Activated CD4-positive, alpha-beta T cell treated with anti-CD3 and anti-CD28 coated beads, Interleukin-2, amount 50 U/mL, for 1 hour (primary cell): ENCODE results near the gene CLSTN1.

Experiments
- DNase-seq: peaks from one replicate; pipeline ENCODE4 v3.0.0-alpha.2; 2020

The CLSTN1 gene

DNA sequence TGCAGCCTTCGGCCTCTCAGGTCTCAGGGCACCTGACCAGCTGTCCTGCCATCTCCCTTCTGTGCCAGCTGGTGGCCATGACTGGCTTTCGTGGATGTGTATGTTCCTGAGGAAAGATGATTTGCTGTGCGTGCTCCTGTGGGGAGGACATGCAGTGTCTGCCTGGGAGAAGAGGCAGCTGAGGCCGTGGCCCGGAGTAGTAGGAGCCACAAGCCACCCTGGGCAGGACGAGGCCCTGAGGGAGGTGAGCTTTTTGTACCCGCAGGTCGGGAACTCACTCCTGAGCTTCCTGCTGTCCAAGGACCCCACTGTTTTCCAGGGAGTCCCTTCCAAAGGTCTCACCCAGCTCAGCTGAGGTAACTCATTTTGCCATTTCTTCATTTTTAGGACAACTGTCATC is 113.7 kb downstream of the CLSTN1 start:
- no peak for DNase-seq

DNA sequence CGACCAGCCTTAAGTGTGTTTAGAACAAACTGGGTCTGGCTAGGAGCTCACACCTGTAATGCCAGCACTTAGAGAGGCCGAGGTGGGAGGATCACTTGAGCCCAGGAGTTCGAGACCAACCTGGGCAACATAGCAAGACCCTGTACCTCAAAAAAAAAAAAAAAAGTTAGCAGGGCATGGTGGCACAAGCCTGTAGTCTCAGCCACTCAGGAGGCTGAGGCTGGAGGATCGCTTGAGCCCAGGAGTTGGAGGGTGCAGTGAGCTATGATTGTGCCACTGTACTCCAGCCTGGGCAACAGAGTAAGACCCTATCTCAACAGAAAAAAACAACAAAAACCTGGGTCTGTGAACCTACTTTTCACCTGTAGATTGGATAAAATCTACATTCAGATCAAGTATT is 117.6 kb downstream of the CLSTN1 start:
- DNase-seq = no peak

GRCh38 chr1:9705337-9706093 is 118.2 kb downstream of the CLSTN1 start:
- DNase-seq = no peak

DNA sequence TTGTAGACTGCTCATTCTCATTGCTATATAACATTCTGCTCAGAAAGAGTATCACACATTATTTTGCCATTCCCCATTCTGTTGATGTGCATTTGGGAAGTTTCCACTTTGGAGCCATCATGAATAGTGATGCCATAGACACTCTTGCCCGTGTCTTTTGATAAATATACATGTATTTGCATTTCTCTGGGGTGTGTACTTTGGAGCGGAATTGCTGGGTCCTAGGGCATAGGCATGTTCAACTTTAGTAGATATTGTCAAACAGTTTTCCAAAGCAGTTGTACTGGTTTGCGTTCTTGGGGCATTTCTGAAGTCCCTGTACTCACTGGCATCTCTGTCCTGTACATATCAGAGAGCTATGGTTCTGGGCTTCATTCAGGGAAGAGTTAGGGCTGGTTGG is 120.1 kb downstream of the CLSTN1 start:
- DNase-seq = no peak

GRCh38 chr1:9703165-9703509 is 120.6 kb downstream of the CLSTN1 start:
- DNase-seq = no peak

GRCh38 chr1:9701665-9702064 is 122.1 kb downstream of the CLSTN1 start:
- DNase-seq = no peak

DNA sequence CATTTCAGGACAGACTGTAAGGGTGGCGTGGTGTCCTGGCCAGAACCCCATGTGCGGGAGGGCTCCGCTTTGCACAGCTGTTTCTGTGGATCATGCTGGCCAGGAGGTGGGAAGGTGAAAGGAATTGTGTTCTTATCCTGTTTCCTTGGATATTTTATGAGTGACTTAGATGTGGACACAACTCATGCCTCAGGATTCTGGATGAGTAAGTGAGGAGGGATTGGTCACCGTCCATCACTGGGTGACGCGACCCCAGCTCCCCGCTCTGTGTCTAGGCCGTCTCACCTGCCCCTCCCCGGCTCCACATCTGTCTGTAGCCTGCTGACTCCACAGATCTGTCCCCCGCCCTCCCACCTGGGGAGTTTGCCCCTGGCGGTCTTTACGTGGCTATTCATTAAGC is 123.4 kb downstream of the CLSTN1 start:
- no peak for DNase-seq

- no peak for DNase-seq
Measured at GRCh38 chr1:9699361-9699760, 124.4 kb downstream of the CLSTN1 start.

GRCh38 chr1:9696793-9697192 is 127.0 kb downstream of the CLSTN1 start:
- no peak for DNase-seq

DNA sequence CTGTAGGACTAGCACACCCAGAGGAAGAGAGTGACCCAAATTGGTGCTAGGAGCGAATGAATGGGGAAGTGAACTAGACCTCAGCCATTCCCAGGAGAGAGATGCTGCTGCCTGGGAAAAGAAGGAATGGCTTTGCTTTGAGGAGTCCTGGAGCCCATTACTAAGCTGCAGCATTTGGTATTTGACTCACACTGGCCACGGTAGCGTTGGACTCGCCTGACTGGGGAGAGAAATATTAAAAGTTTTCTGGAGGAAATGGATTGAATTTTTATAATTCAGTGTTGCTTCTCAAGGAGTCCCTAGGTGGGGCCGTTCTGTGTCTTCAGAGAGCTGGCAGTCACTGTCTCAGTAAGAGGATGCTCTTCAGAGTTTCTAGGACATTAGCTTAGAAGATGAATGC is 132.1 kb downstream of the CLSTN1 start:
- DNase-seq = no peak

DNA sequence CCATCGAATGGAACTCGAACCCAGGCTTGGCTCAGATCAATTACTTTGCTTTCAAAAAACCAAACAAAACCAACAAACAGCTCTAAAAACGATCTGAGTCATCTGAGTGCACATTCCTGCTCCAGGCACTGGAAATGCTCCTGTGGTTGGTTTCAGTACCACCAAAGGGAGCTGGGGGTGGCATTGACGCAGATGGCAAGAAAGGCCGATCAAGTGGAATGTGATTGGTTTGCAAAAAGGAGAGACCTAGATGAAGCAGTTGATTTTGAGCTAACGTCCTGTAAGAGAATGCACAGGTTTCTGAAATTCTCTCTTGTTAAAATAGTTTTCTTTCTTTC is 132.7 kb downstream of the CLSTN1 start:
- DNase-seq = no peak

GRCh38 chr1:9690440-9691107 is 133.2 kb downstream of the CLSTN1 start:
- DNase-seq = no peak

DNA sequence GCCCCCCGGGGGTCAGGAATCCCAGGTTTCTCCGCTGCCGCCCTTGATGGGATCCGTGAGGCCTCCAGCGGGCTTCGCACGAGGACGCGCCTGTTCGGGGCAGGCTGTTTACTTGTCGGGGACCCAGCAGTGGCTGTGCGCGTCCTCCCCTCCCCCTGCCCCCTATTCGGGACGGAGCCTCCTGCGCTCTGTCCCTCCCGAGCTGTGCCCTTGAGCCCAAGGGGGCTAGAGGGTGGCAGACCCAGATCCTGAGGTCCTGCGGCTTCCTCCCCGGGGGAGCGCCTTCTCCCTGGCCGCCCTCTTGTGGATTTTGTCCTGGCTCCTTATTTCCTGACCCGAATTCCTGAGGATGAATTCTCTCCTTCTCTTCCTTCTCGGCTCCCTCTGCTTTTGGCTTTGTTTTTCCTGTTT is 133.8 kb downstream of the CLSTN1 start:
- DNase-seq = no peak

DNA sequence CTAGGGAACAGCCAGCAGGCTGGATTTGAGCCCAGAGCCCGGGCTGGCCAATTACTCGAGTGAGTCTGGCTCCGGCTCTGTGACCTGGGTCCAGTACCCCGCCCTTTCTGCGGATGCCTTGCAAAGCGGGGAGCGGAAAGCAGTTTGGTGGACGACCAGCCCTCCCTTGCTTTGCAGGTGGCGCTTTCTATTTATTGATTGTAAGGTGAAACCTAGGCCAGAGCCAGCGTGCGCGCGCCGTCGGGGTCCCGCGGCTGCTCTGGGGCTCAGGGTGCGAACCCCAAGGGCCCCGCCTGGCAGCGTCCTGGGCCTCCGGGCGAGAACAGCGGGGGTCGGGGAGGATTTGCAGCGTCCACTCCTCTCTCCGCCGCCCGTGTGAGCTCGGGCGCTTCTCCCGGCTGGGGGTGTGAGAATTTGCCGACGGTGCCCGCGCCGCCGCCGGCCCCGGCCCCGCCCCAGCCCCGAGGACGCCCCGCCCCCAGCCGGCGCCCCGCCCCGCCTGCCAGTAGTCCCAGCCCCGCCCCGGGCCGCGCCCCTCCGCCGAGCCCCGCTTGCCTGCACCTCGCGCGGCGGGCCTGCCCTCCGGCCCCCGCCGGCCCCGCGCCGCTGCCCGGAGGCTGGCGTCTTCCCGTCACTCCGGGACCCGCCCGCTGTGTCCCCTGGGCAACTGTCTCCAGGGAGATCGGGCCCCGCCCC is 134.6 kb downstream of the CLSTN1 start:
- DNase-seq = peak; percentile 87

DNA sequence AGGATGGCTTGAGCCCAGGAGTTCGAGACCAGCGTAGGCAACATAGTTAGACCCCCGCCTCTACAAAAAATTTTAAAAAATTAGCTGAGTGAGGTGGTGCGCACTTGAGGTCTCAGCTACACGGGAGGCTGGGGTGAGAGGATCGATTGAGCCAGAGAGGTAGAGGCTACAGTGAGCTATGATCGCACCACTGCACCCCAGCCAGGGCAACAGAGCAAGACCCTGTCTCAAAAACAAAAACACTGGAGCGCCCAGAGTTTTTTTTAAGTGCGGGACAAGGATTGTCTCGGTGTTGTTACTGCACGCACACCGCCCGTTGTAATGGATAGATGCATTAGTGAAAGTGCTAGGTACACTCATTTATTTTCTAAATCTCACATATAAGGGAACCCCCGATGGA is 135.2 kb downstream of the CLSTN1 start:
- DNase-seq = no peak

GRCh38 chr1:9687874-9688582 is 135.7 kb downstream of the CLSTN1 start:
- DNase-seq = no peak

GRCh38 chr1:9687120-9687873 is 136.5 kb downstream of the CLSTN1 start:
- DNase-seq = peak; percentile 64

- no peak for DNase-seq
Measured at GRCh38 chr1:9684801-9685200, 139.0 kb downstream of the CLSTN1 start.

DNA sequence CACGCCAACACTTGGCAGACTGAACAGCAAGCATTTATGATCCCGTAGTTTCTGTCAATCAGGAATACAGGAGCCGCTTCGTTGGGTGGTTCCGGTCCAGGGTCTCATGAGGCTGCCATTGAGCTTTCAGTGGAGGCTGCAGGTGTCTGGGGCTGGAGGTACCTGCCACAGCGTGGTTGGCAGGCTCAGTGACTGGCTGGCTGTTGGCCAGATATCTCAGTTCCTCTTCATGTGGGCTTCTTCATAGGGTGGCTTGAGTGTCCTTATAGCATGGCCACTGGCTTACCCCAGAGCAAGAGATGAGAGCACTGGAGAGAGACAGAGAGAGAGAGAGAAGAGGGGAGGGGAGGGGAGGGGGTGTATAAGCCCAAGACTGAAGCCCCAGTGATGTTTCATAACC is 142.9 kb downstream of the CLSTN1 start:
- DNase-seq = no peak

- DNase-seq = no peak
Measured at GRCh38 chr1:9680091-9680490, 143.7 kb downstream of the CLSTN1 start.
